Activated CD8-positive, alpha-beta memory T cell treated with anti-CD3 and anti-CD28 coated beads, Interleukin-2, amount 50 U/mL, for 24 hours (primary cell): ENCODE results near the gene FBXL16.

Experiments
- DNase-seq: peaks from one replicate; pipeline ENCODE4 v3.0.0-alpha.2; 2020; ENCODE audit errors: extremely low read depth

FBXL16 gene

DNA sequence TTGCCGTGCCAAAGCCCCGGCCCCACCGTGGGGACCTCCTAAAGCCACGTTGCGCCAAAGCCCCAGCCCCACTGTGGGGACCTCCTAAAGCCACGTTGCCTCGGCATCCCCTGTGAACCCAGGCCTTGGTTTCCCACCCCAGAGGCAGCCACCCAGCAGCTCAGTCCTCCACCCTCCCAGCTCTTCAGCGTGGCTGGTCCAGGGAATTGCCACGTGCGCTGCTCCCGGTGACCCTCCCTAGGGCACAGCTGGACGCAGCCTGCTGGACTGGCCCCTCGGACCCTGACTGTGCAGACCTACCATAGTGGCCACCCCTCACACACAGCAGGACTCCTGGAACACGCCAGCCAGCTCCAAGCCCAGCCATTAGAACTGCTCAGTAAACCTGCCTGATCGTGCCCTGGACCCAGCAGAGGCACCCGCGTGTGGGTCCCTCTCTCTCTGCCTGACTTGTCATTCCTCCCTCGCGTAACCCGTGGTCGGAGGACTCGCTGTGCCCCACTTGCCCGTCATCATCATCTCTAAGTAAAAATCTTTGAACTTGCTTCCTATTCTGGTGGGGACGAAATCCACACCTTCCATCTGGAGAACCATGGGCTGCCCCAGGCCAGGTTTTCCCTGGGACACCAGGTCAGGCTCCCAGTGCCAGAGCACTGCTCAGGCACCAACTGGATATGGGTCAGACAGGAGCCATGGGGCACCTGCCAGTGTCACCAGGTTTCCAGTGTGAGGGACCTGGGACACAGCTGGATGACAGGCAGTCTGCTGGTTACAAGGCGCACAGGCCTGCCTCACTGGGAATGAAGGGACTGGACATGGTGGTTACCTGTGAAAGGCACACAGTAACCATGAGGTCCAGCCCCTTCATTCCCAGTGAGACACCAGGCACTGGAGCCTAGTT lies 29.6 kb upstream of the FBXL16 start:
- no peak for DNase-seq

DNA sequence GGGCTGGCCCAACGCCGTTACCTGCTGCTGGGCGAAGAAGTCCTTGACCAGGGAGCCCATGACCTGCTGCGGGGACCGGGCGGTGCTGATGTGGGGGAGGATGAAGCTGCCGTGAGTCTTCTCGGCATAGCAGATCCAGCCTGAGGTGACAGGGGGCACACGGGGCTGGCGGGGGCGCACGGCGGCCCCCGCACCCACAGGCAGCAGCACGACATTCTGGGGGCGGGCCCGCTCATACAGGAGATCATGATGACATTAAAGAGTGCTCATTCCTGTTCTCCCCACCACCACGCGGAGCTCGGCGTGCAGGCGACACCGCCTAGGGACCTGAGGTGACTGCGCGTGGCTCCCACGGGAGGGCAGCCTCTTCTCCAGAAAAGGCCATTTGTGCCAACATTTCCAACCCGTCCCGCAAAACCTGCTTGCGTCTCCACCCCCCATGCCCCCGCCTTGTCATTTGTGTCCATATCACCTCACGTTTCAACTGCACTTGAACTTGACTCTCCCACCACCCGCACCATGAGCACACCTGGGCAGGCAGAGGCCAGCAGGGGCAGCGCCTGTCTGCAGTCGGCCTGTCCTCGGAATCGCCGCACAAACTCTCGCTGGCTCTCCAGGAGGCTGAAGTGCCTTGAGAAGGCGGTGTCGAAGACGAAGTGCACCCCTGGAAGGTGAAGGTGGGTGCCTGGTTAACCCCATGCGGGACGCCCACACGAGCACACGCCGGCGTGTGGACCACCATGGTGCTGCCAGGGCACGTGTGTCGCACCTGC lies 28.8 kb upstream of the FBXL16 start:
- DNase-seq: no peak

DNA sequence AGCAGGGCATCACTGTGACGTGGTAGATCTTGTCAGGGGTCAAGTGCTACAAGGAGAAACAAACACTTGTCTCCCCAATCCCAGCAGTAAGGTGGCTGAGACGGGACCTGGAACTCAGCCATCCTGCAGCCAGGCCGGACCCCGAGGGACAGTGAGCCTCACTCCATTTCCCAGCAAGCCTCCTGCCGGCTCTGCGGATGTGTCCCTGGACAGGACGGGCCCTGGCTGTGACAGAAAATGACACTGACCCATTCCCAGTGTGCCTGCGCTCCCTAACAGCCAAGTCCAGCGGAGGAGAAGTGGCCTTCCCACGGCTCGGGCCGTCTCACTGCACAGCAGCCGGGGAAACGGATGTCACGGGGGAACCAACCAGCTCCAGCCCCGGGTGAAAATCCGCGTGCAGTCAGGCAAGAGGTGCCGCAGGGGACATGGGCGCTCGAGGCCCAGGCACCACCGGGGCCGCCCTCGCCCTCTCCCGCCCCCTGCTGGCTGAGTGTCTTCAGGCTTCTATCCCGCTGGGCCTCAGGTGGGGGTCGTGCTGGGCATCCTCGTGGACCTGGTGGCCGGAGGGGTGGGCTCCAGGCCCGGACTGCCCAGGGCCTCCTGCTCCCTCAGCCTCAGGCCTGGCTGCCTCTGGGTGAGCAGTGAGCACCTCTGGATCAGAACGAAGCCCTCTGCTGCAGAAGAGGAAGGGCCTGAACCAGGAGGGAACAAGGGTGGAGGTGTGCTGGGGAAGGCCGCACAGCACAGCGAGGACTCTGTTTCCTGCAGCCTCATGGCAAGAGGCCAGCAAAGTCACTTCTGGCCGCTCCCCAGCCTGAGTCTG lies 28.0 kb upstream of the FBXL16 start:
- no peak for DNase-seq

DNA sequence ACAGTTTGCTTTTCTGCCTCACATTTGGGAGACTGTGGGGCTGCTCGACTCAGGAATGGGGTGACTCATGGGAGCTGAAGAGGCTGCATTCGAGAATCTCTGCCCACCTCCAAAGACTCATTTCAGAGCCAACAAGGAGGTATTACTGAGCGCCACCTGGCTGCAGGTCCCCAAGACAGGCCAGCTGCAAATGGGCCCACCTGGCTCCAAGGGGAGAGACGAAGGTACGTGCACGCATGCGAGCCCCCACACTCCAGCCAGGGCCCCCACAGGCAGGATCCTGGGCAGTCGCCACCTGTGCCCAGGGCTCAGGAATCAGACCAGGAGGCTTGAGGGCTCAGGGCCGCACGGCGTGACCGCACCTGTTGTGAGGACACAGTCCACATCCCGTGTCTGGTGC lies 27.3 kb upstream of the FBXL16 start:
- DNase-seq: no peak

DNA sequence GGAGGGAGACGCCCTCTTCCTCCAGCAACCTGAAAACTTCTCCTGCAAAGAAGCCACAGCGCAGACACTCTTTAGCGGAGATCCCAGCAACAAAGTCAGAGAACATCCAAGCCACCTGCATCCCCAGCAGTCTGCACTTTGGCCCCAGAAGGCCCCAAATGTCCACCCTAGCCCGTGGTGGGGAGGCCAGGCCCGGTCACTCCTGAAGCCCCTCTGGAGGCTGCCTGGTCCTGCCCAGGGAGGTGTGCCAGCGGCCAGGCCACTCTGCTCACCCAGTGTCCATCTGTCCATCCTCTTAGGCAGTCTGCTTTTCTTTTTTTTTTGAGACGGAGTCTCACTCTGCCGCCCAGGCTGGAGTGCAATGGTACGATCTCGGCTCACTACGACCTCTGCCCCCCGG lies 26.7 kb upstream of the FBXL16 start:
- no peak for DNase-seq

DNA sequence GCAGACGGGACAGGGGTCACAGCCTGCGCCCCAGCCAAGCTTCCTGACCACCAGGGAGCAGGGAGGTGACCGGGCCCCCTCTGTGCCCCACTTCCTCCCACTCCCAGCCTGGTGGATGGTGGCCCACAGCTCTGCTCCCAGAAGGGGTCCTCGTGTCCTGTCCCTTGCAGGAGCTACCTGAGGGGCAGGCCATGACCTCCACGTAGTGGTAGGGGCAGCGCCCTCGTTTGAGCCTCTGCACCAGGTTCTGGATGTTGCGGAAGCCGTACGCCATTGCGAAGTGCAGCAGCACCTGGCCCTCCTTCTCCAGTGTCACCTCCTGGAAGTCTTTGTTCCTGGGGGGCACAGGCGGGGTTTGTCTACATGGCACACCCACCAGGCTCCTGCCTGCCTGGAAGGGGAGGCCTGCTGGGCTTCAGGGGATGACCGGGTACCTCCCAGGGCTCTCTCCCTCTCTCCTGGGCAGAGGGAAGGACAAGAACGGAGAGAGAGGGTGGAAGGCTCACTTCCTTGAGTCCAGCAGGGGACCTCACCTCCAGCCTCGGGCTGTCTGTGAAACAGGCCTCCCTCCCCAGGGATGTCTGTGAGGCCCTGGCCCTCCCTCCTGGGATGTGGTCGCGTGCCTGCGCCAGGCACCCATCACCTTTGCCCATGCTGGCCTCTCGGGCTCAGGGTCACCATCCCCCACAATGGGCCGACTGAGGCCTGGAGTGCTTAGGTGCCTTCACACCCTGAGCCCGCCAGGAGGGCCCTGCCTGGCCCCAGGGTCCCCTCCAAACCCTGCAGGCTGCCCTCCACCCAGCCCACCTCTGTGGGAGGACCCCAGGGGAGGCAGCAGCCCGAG lies 25.3 kb upstream of the FBXL16 start:
- no peak for DNase-seq

DNA sequence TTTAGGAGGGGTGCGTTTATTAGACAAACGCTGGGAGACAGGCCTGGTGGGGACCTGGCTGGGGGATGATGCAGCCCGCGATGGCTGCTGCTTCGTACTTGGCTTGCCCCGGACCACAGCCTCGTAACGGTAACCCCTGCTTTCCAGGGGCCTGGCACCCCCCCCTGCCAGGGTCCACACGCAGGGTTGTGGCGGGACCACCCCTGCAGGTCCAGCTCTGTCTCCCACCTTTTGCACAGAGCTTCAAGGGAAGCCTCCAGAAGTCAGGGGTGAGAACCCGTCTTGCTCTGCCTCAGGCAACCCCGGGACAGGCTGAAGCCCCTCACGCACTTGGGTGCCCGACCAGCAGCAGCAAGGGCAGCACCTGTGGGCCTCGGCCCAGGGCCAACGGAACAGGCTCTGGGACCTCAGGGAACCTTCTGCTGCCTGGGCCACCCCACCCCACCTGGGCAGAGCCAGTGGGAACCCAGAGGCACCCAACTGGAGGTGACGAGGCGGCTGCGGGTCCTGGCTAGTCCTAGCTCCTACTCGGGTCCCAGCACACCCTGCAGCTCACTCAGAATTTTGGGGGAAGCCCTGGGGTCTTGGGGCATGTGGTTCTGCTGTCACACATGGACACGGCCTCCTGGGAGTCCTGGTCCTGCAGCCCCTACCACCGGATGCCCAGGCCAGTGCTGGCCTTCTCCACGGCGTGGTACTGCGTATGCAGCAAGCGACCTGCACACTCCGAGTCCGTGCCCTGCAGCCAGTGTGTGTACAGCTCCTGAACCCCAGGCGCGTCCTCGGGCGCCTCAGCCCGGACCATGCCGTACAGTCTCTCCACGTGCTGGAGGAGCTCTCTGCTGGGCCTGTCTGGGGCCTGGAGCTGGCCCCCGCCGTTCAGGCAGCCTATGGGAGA lies 24.4 kb upstream of the FBXL16 start:
- no peak for DNase-seq

DNA sequence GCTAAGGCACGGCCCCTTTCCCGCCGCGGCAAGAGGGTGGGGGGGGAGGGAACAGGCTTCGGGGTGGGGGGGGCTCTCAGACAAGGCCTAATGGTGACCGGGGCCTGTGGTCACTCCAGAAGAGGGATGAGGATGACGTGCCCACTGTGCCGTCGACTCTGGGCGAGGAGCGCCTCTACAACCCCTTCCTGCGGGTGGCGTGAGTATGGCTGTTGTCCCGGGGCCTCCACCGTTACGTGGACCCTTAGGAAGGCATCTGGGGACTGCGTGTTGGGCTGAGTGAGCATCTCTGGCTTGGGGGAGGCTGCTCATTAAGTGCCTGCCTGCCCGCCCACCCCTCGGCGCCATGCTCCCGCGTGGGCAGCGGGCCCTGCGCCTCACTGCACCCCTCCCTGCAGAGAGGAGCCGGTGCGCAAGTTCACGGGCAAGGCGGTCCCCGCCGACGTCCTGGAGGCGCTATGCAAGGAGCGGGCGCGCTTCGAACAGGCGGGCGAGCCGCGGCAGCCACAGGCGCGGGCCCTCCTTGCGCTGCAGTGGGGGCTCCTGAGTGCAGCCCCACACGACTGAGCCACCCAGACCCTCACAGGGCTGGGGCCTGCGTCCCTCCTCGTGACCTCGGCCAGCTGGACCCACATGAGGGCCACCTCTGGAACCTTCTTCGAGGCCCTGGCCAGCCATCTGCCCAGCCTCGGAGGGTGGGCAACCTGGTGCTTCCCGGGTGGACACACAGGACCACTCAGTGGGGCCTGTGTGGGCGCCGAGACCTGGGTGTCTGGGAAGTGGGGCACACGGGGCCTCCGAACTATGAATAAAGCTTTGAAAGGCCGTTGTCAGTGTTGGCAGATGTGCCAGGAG lies 23.5 kb upstream of the FBXL16 start:
- DNase-seq: no peak

DNA sequence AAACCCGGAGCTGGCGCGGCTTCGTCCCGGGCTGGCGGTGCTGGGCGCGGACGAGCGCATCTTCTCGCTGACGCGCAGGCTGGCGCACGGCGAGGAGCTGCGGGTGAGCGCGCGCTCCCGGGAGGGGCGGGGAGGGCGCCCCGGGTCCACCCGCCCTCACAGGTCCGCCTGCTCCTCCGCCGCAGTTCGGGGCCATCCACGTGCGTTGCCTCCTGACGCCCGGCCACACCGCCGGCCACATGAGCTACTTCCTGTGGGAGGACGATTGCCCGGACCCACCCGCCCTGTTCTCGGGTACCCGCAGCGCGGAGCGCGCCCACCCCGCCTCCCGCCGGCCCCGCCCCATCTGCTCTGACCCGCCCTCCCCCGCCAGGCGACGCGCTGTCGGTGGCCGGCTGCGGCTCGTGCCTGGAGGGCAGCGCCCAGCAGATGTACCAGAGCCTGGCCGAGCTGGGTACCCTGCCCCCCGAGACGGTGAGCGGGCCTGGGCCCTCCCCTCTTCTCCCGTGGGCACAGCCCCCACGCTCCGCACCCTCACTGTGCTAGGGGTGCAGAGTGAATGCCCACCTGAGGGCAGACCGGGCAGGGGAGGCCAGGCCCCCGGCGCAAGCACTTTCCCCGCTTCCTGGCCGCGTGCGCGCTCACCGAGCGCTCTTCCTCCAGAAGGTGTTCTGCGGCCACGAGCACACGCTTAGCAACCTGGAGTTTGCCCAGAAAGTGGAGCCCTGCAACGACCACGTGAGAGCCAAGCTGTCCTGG lies 22.7 kb upstream of the FBXL16 start:
- no peak for DNase-seq

DNA sequence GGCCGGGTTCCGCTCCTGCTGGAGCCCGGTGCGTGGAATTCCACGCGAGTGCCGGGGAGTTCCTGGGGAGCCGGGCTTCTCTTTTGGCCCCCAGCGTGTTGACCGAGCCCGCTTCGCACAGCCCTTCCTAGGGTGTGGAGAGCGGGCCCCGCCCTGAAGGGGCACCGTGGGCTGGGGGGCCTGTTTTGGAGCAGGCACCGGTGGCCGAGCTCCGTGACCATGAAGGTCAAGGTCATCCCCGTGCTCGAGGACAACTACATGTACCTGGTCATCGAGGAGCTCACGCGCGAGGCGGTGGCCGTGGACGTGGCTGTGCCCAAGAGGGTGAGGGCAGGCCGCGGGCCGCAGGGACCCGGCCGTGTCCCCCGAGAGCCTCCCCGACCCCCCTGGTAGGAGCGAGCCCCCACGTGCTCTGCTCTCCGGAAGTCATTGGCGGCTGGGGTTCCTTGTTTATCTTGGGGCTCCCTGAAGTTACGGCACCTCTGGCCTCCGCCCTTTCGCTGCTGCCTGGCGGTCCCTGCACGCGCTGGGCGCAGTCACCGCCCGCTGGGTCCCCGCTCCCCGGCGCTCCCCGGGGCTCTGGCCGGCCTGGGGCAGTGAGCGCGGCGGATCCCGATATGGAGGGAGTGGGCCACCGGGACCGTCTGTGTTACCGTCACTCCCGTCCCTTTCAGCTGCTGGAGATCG lies 21.8 kb upstream of the FBXL16 start:
- no peak for DNase-seq

DNA sequence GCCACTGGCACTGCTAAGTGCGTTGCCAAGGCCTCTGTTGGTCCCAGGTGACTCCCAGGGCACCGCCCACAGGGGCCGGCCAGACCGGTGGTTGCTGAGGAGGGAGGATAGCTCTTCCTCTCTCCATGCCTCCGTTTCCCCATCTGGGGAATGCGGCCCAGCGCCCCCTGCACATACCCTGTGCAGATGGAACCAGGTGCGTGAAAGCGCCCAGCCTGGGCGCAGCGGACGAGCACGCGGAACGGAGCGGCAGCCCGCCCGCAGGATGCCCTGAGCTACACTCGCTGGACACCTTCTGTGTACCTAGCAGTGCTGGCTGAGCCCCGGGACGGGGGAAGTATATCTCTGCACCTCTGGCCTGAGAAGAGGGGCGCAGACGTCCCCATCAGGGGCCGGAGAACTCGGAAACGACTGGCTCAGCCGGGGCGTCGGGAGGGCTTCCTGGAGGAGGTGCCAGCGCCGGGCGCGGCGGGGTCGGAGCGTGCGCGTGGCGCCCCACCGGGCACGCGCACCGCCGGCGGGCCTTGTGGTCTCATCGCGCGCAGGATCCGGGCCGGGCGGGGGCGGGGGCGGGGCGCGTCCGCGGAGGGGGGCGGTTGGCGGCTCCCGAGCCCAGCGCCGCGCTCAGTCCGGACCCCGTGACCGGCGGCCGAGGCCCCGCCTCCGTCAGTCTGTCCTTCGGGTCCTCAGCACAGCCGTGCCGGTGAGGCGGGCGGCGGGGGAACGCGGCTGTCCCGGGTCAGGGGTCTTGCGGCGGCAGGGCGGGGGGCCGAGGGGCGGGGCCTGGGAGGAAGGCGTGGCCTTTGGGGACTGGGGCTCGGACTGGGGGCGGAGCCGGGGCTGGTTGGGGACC lies 21.1 kb upstream of the FBXL16 start, which contains the start of the genes CCDC78 and HAGHL:
CCDC78 (minus strand) TSS at position 6 of the 853 bp plus-strand sequence. CDS start 76 bp downstream, outside the sequence.
HAGHL (plus strand) TSS at position 669 of the 853 bp plus-strand sequence. CDS start 404 bp downstream, outside the sequence.
- no peak for DNase-seq

DNA sequence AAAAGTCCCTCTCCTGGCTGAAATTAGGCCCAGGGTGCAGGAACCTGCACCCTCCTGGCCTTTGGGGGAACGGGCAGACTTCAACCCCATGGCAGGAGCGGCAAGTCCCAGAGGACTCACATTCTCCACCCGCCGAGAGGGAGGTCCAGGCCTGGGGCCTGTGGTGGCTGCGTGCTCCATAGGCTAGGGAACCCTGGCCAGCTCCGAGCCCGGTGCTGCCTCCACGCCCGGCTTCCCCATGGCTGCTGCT lies 20.5 kb upstream of the FBXL16 start:
- DNase-seq: no peak

DNA sequence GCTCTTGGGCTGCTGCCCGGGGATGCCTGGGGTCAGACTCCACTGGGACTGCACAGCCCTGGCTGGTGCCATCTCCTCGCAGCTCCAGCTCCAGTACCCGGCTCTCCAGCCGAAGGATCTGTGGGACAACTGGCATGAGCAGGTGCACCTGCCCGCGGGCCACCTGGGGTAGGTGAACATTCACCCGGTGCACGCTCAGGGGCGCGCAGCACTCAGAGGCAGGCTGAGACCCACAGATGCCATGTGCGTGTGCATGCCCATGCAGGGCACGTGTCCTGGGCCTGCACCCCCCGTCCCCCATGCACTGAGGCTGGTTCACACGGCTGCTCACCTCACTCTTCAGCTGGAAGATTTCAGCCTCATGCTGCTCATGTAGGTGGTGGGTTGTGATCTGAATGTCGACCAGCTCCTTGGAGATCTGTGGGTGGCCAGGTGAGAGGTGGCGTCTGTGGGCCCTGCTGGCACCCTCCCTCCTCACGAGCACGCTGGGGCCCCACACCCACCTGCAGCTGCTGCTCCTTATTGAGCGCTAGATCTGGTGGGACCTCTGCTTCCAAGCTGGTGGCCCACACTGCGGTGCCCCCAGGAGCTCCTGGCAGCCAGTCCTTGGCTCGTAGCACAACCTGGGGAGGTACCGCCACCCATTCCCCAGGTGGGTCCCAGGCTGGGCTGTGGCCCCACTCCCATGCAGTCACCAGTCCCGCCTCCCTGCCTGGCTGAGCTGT lies 20.0 kb upstream of the FBXL16 start:
- DNase-seq: no peak

DNA sequence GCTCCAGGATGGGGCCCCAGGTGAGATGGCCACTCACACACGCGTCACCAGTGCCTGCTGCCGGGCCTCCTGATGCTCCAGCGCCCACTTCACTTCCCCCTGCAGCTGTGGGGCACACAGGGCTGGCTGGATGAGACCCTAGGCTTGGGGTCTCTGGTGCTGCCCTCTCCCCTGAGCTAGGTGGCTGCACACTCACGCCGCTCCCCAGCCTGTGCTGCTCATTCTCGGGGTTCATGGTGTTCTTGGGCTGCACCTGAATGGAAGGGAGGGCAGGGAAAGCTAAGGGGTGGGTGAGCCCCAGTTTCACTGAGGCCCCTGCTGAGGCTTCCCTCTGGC lies 19.4 kb upstream of the FBXL16 start:
- DNase-seq: no peak

DNA sequence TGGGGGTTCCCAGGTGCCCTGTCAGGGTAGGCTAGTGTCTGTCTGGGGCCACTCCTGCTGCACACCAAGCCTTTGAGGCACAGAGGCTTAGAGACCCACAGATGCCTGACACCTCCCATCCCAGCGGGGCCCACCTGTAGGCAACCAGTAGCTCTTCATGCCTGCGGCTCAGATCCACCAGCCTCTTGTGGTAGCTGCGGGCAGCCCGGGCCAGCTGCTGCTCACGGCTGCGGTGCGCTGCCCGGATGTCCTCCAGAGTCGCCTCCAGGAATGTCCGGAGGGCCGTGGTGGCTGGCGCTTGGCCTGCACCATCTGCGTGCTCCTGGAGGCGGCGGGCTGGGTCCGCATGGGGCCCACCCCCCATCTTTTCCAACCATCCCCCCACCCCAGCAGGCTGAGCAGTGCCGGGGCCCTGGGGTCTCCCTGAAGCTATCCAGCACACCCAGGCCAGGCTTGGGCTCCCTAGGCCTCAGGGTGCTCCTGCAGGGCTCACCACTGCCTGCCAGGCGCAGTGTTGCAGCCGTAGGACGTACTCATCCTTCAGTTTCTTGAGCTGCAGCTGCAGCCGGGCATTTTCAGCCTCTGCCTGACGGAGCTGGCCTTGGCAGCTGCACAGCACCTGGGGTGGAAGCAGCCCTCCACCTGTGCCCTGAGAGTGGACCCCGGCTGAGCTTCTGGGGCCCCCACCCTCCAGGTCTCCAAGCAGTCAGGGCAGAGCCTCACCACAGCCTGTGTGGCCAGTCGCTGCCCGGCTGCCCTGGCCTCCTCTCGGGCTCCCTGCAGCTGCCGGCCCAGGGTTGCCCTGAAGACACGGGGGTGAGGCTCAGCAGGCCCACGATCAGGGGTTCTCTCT lies 18.8 kb upstream of the FBXL16 start:
- no peak for DNase-seq

DNA sequence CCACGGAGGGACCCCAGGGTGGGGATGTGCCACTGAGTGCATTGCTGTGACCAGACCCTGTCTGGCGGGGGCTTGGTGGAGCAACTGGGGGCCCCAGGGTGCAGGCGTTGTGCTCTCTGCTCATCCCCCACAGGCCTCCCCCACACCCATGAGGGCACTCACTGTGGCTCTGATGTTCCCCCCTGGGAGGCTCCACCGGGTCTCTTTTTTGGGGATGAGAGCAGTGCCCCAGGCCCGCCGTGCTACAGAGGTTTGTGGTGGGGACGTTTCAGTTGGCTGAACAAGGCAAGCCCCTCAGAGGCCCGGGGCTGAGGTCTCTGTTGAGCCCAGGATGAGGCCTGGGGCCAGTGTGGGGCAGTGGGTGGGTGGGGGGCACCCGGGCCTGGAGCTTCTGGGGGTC lies 18.1 kb upstream of the FBXL16 start:
- no peak for DNase-seq
